ENCODE measurements around the gene ARHGEF9.

Gene ARHGEF9

DNA sequence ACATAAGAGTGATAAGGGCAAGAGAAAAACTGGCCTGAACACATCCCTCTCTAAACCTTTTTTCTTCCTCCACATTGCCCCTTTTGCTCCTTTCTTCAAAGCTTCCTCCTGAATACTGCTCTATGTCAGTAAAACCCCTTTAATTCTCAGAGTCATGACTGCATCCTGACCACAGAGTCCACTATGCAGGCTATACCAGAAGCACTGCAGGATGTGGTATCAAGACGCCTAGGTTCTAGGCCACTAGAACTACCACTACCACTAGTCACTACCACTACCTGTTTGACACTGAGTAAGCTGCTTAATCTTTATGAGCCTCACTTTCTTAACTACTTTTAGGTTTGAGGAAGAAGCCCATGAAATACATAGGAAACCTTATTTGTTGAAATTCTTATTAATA lies 38.7 kb downstream of the ARHGEF9 start:
- DNase-seq = no peak

DNA sequence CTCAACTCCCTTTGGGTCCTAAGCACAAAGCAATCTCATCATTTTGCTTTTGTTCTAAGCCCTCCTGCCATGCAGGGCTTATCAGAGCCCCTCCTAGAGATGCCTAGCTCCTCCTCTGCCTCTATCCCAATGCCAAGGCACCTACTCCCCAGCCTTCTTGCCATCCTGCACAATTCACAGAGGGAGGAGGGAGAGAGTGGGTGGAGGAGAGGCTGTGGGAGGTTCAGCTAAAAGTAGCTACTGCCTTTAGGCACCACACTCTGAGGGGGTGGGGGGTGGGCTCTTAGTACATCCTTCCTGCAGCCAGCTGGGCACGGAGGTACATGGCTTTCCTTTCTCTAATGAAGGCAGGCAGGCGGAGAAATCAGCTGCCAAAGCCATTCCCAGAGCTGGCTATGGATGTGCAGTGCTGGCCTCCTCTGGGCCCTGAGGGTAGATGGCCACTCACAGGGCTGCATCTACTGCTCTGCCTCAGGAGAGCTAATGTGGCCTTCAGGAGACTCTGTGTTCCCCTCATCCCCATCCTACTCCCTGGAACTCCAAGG lies 40.1 kb downstream of the ARHGEF9 start:
- no peak for DNase-seq

DNA sequence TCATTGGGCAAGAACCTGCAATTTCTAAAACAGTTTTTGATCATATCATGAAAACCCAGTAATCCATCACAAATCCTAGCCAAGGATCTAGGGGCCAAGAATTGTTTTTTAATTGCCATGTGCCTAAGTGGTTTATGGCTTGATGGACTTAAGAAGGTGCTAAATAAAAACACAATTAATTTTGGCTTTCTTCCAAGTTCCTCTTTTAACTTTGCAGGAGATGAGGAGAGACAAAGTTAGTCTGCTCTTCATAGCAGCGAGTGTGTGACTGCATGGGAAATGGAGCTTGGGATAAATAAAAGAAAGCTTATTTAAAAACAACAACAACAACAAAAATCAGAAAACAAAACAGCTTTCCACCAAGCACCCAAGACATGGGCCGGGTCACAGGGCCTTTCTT lies 41.4 kb downstream of the ARHGEF9 start:
- DNase-seq = no peak

DNA sequence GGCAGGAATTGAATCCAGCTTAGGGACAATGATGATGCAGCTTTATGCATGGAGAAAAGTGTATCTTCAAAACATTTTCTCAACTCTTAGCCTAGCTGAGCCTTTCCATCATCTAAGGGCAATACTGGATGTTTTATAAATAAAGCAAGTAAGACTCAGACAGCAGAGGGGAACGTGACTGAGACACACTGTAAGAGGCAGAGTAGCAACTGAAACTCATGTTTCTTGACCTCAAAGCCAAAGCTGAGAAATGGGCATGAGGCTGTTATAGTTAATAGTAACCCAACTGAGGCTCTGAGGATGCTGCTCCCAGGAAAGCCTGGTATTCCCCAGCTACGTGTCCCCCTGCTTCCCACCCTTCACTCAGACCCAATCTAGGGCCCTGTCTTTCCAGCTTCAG lies 44.6 kb downstream of the ARHGEF9 start:
- DNase-seq = no peak

DNA sequence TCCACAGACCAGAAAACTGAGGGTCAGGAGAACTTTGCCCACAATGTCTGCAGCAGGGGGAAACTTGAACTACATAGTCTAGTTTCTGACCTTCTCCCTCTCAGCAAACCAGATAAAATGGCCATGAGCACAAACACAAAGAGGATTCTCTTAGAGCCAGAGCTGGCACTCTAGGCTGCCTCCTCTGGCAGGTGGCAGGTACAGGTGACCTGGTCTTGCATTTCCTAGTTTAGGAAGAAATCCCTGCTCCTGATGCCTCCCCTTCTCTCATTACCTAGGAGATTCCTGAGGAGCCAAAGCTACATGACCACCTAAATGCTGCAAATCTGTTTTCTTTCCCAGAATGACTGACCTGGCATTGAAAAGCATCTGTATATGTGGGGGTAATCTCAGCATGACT lies 45.1 kb downstream of the ARHGEF9 start:
- no peak for DNase-seq

DNA sequence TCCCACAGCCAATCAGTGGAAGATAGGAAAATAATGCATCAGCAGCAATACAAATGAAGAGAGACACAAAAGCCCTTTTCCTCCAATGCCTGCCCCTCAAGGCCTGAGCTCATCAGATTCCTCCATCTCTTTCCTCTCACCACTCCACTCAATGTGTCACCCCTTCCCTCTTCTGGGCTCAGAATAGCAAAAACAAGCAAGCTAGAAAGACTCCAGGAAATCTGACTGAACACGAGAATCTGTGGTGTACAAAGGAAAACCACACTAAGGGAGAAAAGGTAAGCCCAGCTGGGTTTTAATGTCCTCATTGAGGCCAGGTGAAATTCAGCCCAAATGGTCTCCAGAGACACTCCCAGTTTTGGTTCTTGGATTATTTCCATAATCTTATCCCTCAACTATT lies 46.3 kb downstream of the ARHGEF9 start:
- no peak for DNase-seq

DNA sequence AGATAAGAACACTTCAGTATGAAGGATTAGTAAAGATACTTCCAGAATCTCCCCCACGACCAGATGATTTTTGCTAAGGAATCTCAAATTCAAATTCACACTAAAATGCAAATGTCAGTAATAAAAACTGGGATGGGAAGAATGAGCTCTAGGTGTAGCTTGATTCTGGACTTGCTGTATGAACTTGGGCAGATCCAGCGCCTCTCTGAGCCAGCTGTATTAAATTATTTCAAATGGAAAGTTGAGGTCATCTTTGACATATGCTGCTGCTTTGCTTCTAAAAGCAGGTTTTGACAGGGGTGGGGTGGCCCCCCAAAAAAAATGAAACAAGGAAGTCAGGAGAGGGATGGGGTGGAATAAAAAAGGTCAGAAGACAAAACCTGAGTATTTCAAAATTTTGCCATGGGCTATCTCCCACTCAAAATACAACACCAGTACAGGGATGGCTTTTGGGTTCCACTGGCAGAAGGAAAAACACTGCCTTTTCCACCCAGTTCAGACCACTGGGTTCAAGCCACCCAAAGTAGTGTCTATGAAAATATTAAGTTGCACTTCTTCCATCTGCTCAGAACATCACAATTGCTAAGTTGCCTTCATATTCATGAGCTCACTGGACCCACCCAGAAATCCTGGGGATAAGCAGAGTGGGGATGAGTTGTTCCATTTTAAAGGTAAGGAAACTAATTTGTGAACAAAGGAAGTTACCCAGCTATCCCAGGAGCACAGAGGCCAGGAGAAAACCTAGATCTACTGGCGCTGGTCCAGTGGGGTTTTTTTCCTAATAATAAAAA lies 47.7 kb downstream of the ARHGEF9 start:
- DNase-seq = no peak

DNA sequence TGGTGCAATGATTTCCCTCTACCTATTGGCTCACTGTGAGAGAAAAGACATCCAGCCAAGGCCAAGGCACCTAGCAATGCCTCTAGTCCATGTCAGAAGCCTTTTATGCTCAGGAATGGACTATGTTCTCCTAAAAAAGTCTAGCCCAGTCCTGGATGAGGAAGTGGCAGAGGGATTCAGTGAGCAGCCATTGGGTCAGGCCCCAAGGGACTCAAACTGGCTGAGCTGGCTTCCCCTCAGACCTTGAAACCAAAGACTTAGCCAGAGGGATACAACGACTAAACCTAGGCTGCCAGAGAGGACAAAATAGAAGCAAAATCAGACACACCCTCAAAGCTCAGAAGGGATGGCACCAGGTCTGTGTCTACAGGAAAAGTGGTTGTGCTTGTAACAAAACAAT lies 49.1 kb downstream of the ARHGEF9 start:
- no peak for DNase-seq

DNA sequence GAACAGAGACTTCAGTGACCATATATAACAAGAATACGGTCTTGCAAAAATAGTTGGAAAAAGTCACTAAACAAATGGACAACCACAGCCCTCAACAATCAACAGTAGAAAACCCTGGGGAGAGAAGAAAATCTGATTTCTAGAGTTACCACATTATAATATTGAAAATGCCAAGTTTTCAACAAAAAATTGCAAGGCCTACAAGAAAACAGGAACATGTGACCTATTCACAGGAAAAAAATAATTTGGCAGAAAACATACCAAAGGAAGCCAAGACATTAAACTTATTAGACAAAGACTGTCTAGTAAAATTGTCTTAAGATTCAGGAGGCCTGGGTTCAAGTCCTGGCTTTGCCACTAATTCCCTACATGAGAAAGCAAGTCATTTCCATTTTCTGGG lies 64.7 kb downstream of the ARHGEF9 start:
- no peak for DNase-seq

DNA sequence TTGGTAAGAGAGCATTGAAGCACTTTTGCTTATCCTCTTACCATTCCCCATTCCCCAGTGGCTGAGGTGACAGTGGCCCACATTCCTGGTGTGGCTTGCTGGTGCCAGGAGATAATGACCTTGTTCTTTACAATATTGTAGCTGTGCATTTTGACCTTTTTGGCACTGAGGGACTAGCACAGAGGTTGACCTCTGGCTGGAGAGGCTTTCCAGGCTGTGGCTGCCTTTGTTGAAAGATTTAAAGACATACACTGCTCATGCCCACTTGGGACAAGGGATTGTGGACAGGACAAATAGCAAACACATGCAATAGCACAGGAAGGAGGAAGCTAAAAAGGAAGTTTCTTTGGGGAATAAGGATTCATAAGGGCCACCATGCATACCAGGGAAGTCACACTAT lies 65.4 kb downstream of the ARHGEF9 start:
- no peak for DNase-seq

DNA sequence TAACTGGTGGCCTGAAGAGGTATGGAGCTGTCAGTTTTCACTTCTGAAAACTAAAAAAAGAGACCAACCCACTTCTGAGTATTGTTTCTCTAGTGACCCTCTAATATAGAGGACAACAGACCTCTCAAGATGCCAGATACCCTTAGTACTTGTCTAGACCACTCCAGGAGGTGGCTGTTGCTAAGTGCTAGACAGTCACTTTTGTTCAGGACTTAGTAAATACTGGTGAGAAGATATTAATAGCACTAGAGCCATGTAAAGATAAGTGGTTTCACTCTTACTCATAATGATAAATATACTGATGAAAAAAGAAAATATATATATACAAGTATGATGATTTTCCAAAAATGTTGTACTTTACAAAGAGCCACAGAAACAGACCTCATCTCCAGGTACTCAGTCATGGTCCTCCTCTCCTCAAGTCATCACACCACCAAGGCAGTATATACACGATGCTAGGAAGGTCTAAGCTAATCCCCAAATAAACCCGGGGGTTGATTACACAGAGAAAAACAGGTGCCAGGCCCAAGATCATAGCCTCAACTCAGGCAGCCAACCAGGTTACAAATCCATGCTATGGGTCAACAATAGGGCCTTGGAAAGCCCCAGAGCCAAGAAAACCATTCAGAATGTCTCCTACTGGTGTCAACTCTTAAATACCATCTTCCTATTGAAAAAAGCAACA lies 66.9 kb downstream of the ARHGEF9 start:
- DNase-seq = no peak

DNA sequence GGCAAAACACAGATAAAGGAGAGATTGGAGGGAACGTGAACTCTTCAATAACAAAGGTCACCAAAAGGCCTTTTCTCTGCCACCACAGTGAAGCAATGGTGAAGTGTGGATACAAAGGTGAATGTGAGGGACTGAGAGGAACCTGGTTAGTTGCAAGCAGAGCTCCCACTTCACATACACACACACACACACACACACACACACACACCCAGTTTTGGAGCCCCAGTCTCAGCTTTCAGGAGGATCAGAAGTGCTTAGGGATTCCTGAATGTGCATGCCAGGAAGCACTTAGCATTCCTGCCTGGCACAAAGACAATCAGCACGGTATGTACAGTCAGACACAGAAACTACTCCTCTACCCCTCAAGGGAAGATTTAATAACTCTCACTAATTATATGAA lies 71.5 kb downstream of the ARHGEF9 start:
- no peak for DNase-seq

DNA sequence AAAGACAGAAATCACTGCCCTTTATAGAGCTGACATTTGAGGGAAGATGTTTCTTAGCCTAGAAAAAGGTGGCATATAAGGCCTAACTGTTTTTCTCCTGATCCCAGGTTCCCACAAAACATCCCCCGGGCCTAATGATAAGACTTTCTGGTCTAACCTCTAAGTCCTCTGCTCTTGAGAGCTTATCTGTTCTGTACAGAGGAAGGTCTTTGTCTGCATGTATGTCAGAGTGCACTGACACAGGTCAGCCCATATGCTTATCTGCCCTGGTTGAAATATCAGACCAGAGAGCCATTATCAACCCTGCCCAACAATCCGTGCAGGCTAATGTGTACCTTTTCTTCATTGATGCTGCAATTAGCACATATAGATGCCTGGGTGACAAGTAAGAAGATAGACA lies 76.2 kb downstream of the ARHGEF9 start:
- DNase-seq = no peak

DNA sequence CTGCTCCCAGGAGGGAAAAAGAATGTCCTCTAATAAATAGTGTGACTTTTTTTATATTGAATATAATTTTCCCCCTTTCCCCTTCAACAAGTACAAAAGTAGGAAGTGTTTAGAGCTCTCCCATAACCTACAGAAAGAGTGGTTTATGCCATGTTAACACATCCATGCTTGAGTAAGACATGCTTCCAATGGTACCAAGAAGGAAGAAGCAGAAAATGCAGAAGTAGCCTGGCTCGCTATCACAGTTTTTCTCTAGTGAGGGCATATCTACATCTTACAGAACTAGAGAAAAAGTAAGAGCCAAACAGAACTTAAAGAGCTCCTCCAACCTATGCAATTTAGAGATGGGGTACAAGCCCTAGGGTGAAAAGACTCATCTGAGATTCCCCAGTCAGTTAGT lies 82.5 kb downstream of the ARHGEF9 start:
- DNase-seq = no peak

DNA sequence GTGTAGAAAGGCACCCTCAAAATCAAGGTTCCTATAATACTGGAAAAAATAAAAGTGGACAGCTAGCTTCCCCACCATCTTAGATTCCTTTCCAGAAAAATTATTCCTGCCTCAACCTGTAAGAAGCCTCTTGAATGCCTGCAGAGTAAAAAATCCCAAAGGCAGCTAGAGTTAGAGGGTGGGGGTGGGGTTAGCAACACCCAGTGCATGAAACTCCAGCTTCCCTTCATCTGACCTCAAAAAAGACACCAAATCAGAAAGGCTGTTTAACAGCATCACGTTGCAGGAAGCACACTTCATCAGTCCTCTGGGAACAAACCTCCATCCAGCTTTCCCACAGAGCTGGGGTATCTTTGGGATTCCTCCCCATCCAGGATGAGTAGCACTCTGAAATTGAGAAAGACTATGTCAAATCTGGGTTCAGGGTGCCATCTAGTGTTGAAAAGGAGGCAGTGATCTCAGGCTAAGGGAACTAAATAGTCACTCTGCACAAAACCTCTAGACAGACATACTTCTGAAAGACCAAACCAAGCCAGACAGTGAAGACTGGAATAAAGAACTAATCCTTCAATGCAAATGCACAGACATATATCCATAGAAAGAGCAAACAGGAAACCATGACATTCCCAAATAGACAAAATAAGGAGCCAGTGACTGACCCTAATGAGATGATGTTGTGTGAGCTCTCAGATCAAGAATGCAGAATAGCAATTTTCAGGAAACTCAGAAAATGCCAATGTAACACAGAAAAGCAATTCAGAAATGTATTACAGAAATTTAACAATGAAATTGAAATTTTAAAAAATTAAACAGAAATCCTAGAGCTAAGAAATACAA lies 97.9 kb downstream of the ARHGEF9 start:
- DNase-seq = no peak

DNA sequence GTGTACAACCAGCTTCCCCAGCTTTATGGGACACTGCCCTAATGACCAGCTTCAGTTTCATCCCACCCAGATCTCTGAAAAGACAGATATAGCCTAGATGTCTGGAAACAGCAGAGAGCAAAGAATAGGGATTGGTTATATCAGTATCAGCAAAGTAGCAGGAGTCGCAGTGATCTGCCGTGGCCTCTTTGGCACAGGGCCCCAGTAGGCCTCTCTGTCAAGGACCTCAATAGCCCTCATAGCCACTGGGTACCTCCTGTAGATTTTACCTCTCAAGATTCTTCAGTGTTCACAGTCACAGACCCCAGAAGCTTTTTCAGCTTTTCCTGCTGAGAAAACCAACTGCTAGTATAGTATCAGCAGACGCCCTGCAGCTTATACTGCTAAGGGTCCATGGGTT lies 104.6 kb downstream of the ARHGEF9 start:
- no peak for DNase-seq

DNA sequence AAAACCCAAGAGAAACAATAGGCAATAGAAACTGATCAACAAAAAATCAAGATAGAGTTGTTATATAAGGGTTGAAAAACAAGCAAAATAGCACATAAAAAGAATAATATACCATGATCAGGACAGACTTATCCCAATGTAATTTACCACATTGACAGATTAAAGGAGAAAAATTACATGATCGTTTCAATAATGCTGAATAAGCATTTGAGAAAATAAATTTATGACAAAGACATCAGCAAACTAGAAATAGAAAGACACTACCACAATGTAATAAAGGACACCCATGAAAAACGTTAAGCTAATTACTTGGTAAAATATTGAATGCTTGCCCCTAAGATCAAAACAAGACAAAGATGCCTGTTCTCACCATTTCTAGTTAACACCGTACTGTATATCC lies 105.6 kb downstream of the ARHGEF9 start:
- DNase-seq = no peak

DNA sequence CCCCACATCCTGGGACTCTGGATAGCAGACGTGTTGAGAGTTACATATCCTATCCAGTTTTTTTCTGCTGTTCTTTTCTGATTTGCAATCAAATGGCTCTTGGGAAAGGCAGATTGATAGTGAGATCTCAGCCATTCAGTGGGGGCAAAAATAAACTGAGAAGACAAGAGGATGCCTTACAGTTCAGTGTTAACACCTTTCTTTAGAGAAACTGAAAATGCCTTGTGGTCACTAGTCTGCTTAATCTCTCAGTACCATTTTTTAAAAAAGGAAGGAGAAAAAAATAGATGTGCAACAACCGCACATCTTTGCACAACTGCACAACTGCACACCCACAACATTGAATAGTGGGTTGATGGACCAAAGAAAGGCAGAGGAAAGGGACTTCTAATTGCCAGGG lies 109.3 kb downstream of the ARHGEF9 start:
- no peak for DNase-seq

DNA sequence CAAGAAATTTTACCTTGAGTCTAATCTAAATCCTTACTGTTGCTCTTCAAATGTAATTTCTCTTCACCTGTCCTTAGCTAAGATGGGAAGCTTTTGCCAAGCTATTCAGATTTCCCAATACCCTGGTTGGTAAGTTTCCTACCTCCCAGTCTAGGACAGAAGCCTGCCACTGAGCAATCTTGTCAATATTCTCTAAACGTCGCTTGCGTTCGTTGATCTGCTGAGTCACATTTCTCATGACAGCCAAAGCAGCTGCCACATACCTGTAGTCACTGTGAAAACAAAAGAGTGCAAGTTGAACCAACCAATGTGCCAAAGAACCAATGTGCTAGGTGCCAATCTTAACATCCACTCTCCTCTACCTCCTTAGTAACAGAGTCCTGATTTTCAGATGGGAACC lies 111.1 kb downstream of the ARHGEF9 start:
- no peak for DNase-seq

DNA sequence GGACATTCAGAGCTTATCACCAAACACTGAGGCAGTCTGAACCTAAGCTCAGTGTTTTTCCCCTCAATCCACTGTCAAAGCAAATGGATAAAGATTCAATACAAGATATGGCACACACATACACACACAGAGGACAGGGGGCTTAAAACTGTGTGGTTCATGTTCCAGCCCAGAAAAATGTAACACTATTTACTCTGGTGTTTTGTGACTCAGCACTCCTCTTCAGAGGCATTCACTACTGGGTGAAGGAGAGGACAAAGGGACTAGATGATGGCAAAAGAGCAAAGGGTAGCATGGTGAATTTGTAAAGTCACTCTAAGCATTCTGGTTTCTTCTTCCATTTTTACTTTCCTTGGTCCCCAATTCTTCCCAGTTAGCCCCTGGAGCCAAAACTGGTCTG lies 120.3 kb downstream of the ARHGEF9 start:
- DNase-seq = no peak

DNA sequence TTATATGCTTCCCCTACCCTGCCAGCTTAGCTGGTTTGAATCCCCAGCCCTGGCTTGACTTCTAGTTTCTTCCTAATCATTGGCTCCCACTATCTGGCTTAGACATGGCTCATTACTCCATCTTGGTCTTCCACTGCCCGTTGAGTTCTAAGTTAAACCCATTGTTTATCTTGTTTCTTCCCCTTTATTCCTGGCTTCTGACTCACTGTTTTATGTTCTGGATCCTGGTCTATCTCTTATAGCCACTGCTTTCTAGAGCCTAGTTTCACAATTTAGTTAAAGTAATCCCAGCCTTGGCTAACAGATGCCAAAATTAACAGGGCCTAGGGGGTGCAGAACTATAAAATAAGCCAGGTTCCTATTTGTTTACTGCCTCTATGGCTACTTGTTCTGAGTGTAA lies 120.9 kb downstream of the ARHGEF9 start:
- no peak for DNase-seq

DNA sequence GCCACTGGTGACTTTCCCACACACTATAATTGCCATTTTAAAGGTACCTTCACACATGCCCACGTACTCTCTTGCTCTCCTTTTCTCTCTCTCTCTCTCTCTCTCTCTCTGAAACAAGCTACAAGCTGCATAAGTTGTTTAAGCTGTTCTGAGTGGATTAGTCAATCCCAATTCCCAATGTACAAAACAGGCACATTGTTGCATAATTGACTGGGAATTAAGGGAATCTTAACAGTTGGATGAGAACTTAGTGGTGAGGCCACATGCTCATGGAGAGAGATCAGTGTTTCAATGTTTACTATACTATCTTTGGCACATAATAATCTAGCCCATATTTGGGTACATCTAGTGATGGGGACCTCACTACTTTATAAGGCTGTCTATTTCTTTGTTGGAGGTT lies 123.3 kb downstream of the ARHGEF9 start:
- no peak for DNase-seq

DNA sequence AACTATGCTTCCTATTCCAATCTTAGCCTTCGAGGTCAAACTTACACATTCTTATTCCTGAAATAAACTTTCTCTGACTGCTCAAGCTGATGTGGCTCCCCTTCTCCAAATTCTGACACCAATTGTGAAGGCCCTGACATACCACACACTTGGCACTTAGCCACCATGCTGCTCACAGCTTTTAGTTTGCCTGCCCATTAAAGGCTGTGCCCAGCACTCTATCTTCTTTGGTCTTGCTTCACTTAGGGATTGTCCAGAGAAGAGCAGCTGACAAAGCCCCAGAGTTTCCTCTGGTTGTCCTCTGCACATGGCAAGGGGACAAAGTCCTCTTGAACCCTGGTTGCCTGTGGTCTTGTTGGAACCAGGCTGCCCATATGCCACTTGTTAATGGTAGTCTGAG lies 126.1 kb downstream of the ARHGEF9 start:
- no peak for DNase-seq

DNA sequence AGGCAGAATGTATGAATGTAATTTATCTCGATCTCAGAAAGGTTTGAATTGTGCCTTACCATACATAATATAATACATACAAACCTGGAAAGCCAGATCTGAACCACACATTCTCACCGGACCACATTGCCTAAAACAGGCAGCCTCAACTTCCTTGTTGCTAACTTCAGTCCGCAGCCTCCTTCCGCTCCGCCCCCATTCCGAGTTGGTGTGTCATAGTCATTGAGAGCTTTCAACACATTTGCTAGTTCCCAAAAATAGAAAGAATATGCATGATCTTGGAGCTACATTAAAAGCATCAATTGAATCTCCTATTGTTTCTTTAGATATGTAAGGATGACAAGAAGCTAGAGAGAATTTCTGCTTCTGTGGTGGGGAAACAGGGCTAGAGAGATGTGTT lies 127.2 kb downstream of the ARHGEF9 start:
- no peak for DNase-seq

Data from hippocampal formation (tissue), 2 donors.